Nephron progenitor cell (in vitro differentiated cells): ENCODE measurements around the gene TLR3.

Source experiments
- DNase-seq: peaks from one replicate; pipeline ENCODE4 v3.0.0; 2021
- H3K27ac Mint-ChIP-seq: 2 replicates; pipeline ENCODE4 v1.8.0; 2021; ENCODE audit warnings: mild to moderate bottlenecking, moderate library complexity, mixed read lengths
- H3K27me3 Mint-ChIP-seq: 2 replicates; pipeline ENCODE4 v1.8.0; 2021; ENCODE audit warnings: mild to moderate bottlenecking, low read depth, mixed read lengths; ENCODE audit not compliant: poor library complexity
- H3K36me3 Mint-ChIP-seq: 2 replicates; pipeline ENCODE4 v1.8.0; 2021; ENCODE audit warnings: low read depth, mixed read lengths
- H3K4me1 Mint-ChIP-seq: 2 replicates; pipeline ENCODE4 v1.8.0; 2021; ENCODE audit warnings: mixed read lengths
- H3K4me3 Mint-ChIP-seq: 2 replicates; pipeline ENCODE4 v1.8.0; 2021; ENCODE audit warnings: mild to moderate bottlenecking, moderate library complexity, mixed read lengths
- H3K9me3 Mint-ChIP-seq: 2 replicates; pipeline ENCODE4 v1.8.0; 2021; ENCODE audit warnings: mild to moderate bottlenecking, moderate library complexity, mixed read lengths
- CTCF ChIP-seq: fragments of 200-600 bp; sonication (generic); IDR thresholded peaks from 2 replicates; pipeline ENCODE4 v1.5.0; 2021; ENCODE audit warnings: antibody characterized with exemption

The TLR3 gene

GRCh38 chr4:186068581-186069348 lies at the start of gene TLR3:
Gene TLR3, plus strand, starts transcription at chr4:186069156. Its CDS starts 7,464 bp downstream, at chr4:186076620.
- no peak within 1 kb of the TSS for H3K4me3 Mint-ChIP-seq

GRCh38 chr4:186019269-186019668 lies 49.7 kb upstream of the TLR3 start:
- DNase-seq, result no peak
- peaks cover 12% of the 10 kb centered on the region for H3K9me3 Mint-ChIP-seq
- peaks cover 42% of the 10 kb centered on the region for H3K4me1 Mint-ChIP-seq
- no peak for TF ChIP-seq CTCF
- H3K36me3 Mint-ChIP-seq, result no peaks in the 10 kb centered on the region
- no peaks in the 10 kb centered on the region for H3K27me3 Mint-ChIP-seq
- H3K4me3 Mint-ChIP-seq, result no peak overlapping the region
- H3K27ac Mint-ChIP-seq, result no peak overlapping the region

More at GRCh38 chr4:186068581-186069348, at the start of gene TLR3:
- Mint-ChIP-seq H3K9me3 (peaks cover 4% of the 10 kb centered on the region), H3K27me3 (no peaks in the 10 kb centered on the region), H3K36me3 (no peaks in the 10 kb centered on the region), H3K4me1 (peaks cover 25% of the 10 kb centered on the region), H3K27ac (no peak within 1 kb of the TSS)
- DNase-seq, result no peak
- TF ChIP-seq CTCF, result no peak

- Mint-ChIP-seq H3K36me3 (peaks cover 1% of the 10 kb centered on the region), H3K9me3 (peaks cover 13% of the 10 kb centered on the region), H3K27me3 (peaks cover under 1% of the 10 kb centered on the region), H3K27ac (peak overlapping the region; percentile 20), H3K4me1 (peaks cover 47% of the 10 kb centered on the region), H3K4me3 (no peak overlapping the region)
- DNase-seq, result no peak
- TF ChIP-seq CTCF, result no peak
Measured at GRCh38 chr4:186020106-186020792, 48.7 kb upstream of the TLR3 start.

GRCh38 chr4:186020793-186021407 lies 48.1 kb upstream of the TLR3 start:
- peak overlapping the region; percentile 20 for H3K27ac Mint-ChIP-seq
- H3K9me3 Mint-ChIP-seq, result peaks cover 15% of the 10 kb centered on the region
- peaks cover 4% of the 10 kb centered on the region for H3K27me3 Mint-ChIP-seq
- DNase-seq, result no peak
- no peak for TF ChIP-seq CTCF
- H3K4me3 Mint-ChIP-seq, result no peak overlapping the region
- H3K36me3 Mint-ChIP-seq, result peaks cover 4% of the 10 kb centered on the region
- peaks cover 50% of the 10 kb centered on the region for H3K4me1 Mint-ChIP-seq

- peak; percentile 45 for DNase-seq
- peaks cover 50% of the 10 kb centered on the region for H3K4me1 Mint-ChIP-seq
- peaks cover 4% of the 10 kb centered on the region for H3K36me3 Mint-ChIP-seq
- H3K27ac Mint-ChIP-seq, result no peak overlapping the region
- peaks cover 16% of the 10 kb centered on the region for H3K9me3 Mint-ChIP-seq
- no peak overlapping the region for H3K4me3 Mint-ChIP-seq
- peak; percentile 94 for TF ChIP-seq CTCF
- H3K27me3 Mint-ChIP-seq, result peaks cover 7% of the 10 kb centered on the region
Measured at GRCh38 chr4:186021461-186022167, 47.3 kb upstream of the TLR3 start.
